ENCODE measurements around the gene PML.

PML gene

DNA sequence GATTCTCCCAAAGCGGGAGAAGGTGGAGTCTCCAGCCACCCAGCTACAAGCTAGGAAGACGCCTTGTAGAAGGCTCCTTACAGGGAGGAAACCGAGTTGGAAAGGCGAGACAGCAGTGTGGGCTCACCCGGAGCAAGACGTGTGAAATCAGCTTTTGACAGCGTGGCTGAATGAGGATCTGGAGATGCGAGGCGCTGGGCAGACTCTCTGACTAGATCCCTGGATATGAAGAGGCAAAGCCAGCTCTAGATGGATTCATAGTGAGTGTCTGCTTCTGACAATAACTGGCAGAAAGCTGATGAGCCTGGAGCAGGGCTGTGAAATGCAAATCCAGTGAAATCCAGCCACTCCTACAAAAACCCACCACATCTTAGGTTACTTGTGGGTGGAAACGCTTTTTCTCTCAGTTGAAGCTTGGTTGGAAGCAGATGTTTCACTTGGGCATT is 46.8 kb downstream of the PML start:
- H3K4me3 ChIP-seq (ENCODE audit: low read depth, low read length), result no peak overlapping the region
- TF ChIP-seq, protein P1, sequence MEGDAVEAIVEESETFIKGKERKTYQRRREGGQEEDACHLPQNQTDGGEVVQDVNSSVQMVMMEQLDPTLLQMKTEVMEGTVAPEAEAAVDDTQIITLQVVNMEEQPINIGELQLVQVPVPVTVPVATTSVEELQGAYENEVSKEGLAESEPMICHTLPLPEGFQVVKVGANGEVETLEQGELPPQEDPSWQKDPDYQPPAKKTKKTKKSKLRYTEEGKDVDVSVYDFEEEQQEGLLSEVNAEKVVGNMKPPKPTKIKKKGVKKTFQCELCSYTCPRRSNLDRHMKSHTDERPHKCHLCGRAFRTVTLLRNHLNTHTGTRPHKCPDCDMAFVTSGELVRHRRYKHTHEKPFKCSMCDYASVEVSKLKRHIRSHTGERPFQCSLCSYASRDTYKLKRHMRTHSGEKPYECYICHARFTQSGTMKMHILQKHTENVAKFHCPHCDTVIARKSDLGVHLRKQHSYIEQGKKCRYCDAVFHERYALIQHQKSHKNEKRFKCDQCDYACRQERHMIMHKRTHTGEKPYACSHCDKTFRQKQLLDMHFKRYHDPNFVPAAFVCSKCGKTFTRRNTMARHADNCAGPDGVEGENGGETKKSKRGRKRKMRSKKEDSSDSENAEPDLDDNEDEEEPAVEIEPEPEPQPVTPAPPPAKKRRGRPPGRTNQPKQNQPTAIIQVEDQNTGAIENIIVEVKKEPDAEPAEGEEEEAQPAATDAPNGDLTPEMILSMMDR (IDR thresholded peaks at IDR 0.05; ENCODE audit: low read depth, low read length, missing control alignments), result no peak
- DNase-seq (ENCODE audit: low read depth), result no peak
- in situ Hi-C loops (cut with HindIII; ENCODE audit: low sequenced_read_pairs), result loop anchor here (5.0 kb wide), 2 partner anchors 49 to 84 kb away; partner anchors contain the start of genes PML and STOML1

- no peak overlapping the region for H3K4me3 ChIP-seq (ENCODE audit: low read depth, low read length)
- TF ChIP-seq, protein P1 (IDR thresholded peaks at IDR 0.05; ENCODE audit: low read depth, low read length, missing control alignments), result no peak
- no peak for DNase-seq (ENCODE audit: low read depth)
- in situ Hi-C loops (cut with HindIII; ENCODE audit: low sequenced_read_pairs), result loop anchor here (5.0 kb wide), 2 partner anchors 50 to 85 kb away; partner anchors contain the start of genes PML and STOML1
Measured at GRCh38 chr15:74041777-74042435, 47.4 kb downstream of the PML start.

DNA sequence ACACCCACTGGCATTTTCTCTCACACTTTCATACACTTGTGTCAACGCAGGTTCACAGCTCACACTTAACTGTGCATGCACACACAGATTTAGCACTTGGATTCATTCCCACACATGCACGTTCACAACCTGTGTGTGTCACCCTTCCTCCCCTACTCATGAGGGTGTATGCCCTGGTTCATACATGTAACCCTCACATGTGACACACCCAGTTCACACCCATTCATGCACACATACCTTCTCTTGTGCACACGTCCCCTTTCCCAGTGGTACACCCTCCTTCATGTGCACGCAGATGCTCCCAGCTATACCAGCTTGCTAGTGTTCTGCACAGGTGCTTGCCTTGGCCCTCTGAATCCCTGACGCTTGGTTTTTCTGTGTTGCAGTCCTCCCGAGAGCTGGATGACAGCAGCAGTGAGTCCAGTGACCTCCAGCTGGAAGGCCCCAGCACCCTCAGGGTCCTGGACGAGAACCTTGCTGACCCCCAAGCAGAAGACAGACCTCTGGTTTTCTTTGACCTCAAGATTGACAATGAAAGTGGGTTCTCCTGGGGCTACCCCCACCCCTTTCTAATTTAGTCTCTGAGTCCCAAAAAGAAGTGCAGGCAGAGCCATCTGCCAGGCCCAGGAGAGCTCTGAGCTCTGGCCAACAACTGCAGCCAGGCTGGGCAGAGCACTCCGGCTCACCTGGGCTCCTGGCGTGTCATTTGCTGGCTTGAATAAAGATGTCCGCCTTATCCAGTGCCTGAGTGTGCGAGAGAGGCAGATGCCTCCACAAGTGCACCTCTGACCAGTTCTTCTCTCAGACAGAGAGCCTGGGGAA is 48.3 kb downstream of the PML start:
- in situ Hi-C loops (cut with HindIII; ENCODE audit: low sequenced_read_pairs), result loop anchor here (5.0 kb wide), 2 partner anchors 51 to 86 kb away; partner anchors contain the start of genes PML and STOML1
- TF ChIP-seq, protein P1 (IDR thresholded peaks at IDR 0.05; ENCODE audit: low read depth, low read length, missing control alignments), result no peak
- H3K4me3 ChIP-seq (ENCODE audit: low read depth, low read length), result no peak overlapping the region
- DNase-seq (ENCODE audit: low read depth), result no peak

DNA sequence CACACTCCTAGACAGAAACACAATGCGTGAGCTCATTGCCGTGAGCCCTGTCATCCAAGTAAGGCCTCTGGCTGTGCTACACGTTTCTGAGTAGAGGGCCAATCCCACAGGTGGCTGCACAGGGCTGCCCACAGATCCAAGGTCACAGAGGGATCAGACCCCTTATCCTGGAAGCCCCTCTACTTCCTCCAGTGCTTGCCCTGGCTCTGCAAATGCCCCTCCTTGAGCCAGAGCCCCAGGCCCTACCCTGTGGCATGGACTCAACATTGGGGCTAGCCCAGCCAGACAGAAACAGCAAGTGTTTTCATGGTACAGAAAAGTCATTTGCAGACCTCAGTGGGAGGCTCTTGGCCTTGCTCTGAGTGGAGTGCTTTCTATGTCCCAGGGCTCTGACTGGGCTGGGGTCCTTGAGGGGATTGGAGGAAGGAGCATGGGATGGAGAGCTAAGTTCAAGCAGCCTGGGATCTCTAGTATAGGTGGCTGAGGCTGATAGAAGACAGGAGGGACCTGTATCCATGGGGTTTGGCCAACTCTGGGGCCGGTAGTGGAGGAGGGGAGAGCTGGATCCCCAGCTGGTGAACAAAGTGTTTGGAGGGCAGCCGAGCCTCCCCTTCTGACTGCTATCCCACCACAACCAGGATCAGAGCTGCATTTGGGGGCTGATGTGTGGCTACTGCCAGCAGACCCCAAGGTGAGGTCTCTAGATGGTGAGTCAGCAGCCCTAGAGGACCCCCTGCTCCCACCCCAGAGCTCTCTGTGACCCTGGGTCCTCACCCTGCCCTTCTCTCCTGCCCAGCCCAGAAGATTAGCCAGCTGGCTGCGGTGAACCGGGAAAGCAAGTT is 49.1 kb downstream of the PML start:
- DNase-seq (ENCODE audit: low read depth), result no peak
- H3K4me3 ChIP-seq (ENCODE audit: low read depth, low read length), result no peak overlapping the region
- TF ChIP-seq, protein P1 (IDR thresholded peaks at IDR 0.05; ENCODE audit: low read depth, low read length, missing control alignments), result no peak
- in situ Hi-C loops (cut with HindIII; ENCODE audit: low sequenced_read_pairs), result loop anchor here (5.0 kb wide), 2 partner anchors 51 to 86 kb away; partner anchors contain the start of genes PML and STOML1

DNA sequence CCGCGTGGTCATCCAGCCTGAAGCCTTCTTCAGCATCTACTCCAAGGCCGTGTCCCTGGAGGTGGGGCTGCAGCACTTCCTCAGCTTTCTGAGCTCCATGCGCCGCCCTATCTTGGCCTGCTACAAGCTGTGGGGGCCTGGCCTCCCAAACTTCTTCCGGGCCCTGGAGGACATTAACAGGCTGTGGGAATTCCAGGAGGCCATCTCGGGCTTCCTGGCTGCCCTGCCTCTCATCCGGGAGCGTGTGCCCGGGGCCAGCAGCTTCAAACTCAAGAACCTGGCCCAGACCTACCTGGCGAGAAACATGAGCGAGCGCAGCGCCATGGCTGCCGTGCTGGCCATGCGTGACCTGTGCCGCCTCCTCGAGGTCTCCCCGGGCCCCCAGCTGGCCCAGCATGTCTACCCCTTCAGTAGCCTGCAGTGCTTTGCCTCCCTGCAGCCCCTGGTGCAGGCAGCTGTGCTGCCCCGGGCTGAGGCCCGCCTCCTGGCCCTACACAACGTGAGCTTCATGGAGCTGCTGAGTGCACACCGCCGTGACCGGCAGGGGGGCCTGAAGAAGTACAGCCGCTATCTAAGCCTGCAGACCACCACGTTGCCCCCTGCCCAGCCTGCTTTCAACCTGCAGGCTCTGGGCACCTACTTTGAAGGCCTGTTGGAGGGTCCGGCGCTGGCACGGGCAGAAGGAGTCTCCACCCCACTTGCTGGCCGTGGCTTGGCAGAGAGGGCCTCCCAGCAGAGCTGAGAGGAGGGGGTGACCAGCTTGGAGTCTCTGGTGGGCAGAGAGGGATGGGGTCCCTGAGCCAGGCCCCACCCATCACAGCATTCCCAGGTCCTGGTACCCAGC is 50.0 kb downstream of the PML start:
- TF ChIP-seq, protein P1 (IDR thresholded peaks at IDR 0.05; ENCODE audit: low read depth, low read length, missing control alignments), result no peak
- no peak for DNase-seq (ENCODE audit: low read depth)
- H3K4me3 ChIP-seq (ENCODE audit: low read depth, low read length), result no peak overlapping the region
- in situ Hi-C loops (cut with HindIII; ENCODE audit: low sequenced_read_pairs), result loop anchor here (5.0 kb wide), 2 partner anchors 52 to 87 kb away; partner anchors contain the start of genes PML and STOML1

Measured in astrocyte of the cerebellum (primary cell).